Measurements from ENCODE around the gene ZNF385D.

ZNF385D gene

DNA sequence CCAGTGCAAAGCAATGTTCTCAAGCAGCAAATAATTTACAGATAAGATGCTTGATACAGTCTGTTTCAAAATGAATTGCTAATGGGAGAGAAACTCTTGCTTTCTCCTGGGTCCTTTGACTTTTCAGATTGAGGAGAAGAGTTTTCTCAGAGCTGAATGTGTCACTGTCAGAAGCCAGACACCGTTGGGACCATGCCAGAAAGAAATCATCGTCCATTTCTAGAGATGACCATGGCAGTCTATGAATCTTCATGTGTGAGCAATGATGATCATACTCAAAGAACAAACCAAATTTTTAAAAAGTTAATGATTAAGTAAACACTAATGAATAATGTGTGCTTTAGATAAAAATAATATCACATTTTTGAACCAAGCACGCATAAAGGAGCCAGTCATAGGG lies 77.6 kb downstream of the ZNF385D start:
- DNase-seq (ENCODE audit: low read depth) = no peak

- no peak for DNase-seq (ENCODE audit: low read depth)
Observed at GRCh38 chr3:21672303-21672702, 78.7 kb downstream of the ZNF385D start.

- no peak for DNase-seq (ENCODE audit: low read depth)
Observed at GRCh38 chr3:21670386-21670785, 80.6 kb downstream of the ZNF385D start.

DNA sequence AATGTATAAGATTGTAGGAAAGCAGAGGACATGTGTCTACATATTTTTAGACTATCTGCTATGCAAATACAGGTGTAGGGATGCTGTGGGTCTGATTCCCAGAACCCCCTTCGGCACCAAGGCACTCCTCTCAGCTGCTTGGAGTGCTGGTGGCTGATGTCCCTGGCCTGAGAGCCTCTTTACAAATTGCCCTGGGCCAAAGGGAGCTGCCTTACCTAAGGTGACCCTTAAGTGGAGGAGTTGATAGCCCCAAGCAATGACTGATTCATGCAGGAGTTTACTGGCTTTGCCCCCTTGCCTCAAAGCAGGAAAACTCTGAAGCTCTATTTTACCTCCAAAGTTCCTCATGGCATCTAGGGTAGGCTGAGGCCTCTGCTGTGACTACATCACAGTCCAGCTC lies 83.0 kb downstream of the ZNF385D start:
- DNase-seq (ENCODE audit: low read depth) = no peak

GRCh38 chr3:21665444-21666100 lies 85.4 kb downstream of the ZNF385D start:
- DNase-seq (ENCODE audit: low read depth) = no peak

- no peak for DNase-seq (ENCODE audit: low read depth)
Observed at GRCh38 chr3:21664996-21665395, 86.0 kb downstream of the ZNF385D start.

GRCh38 chr3:21662403-21662802 lies 88.6 kb downstream of the ZNF385D start:
- no peak for DNase-seq (ENCODE audit: low read depth)

GRCh38 chr3:21654662-21655061 lies 96.3 kb downstream of the ZNF385D start:
- DNase-seq (ENCODE audit: low read depth) = no peak

- DNase-seq (ENCODE audit: low read depth) = no peak
Observed at GRCh38 chr3:21654241-21654640, 96.8 kb downstream of the ZNF385D start.

- DNase-seq (ENCODE audit: low read depth) = no peak
Observed at GRCh38 chr3:21649519-21649918, 101.5 kb downstream of the ZNF385D start.

- no peak for DNase-seq (ENCODE audit: low read depth)
Observed at GRCh38 chr3:21647961-21648360, 103.0 kb downstream of the ZNF385D start.

DNA sequence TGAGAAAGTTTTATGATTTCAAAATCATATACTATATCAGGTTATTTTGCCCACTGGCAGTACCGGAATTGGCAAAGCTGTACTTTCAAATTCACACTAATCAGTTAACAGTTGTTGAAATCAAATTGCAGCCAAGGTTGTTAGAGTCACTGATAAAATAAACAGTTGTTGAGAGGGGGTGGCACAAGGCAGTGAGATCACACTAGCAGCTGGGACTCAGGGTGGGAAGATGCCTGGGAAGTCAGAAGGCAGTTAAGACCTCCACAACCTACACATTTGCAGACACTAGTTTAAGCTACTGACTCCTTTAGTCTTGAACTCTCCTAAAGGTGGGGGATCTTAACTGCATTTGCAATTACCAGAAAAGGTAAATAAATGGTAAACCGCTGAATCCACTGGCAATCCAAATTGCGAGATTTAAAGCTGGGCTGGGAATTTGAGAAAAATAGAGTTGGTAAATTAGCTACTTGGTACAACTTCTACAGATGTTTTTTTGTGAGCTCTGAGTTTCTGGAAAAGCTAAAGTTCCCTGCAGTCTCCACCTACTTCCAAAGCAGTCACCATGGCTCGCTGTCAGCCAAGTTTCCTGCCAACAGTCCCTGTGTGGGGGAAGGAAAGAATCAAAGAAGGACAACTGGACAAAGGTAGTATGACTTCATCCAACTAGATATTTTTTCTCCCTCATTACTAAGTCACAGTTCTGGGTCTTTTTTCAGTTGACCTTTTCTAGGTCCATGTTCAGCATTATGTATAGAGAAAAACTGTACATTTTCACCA lies 105.7 kb downstream of the ZNF385D start:
- DNase-seq (ENCODE audit: low read depth) = no peak

GRCh38 chr3:21644268-21644667 lies 106.7 kb downstream of the ZNF385D start:
- DNase-seq (ENCODE audit: low read depth) = no peak

GRCh38 chr3:21643752-21644151 lies 107.3 kb downstream of the ZNF385D start:
- DNase-seq (ENCODE audit: low read depth) = no peak

DNA sequence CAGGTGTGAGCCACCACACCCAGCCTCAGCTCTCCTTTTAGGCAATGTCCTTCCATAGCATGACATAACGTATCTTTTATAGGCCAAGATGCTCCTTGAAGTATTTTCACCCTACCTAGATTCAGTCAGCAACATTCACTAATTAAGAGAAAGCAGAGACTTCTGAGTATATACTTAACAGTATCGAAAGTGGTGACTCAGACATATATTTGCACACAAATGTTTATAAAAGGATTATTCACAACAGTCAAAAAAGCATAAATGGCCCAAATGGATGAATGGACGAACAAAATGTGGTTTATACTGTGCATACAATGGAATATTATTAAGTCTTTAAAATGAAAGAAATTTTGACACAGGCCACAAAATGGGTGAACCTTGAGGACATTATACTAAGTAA lies 108.6 kb downstream of the ZNF385D start:
- no peak for DNase-seq (ENCODE audit: low read depth)

- DNase-seq (ENCODE audit: low read depth) = no peak
Observed at GRCh38 chr3:21641959-21642358, 109.1 kb downstream of the ZNF385D start.

DNA sequence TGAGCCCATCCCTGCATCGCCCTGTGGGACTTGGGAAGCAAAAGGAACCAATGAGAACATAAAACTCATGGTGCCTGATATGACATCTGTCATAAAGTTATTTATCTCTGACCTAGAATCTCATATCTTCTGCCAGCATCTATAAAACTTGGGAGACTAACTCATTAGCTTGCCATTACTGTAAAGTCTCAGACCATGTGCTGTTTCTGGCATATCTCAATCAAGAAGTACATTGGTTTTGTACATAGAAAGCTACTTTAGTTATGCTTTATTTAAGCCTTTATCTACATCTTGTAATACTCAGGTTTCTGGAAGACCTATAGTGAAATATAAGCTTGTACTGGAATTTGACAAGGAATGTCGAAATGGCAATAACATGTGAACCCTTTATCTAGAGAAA lies 112.5 kb downstream of the ZNF385D start:
- no peak for DNase-seq (ENCODE audit: low read depth)

DNA sequence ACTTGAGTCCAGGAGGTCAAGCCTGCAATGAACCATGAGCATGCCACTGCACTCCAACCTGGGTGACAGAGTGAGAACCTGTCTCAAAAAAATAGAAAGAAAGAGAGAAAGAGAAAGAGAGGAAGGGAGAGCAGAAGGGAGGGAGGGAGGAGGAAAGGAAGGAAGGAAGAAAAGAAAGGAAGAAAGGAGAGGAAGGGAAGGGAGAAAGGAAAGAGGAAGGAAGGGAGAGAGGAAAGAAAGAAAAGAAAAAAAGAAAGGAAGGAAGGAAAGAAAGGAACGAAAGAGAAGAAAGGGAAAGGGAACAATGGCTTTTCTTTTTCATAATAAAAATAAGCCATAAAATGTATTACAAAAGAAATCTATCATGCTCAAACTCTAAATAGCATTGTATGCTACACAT lies 116.9 kb downstream of the ZNF385D start:
- no peak for DNase-seq (ENCODE audit: low read depth)

GRCh38 chr3:21624524-21624923 lies 126.5 kb downstream of the ZNF385D start:
- DNase-seq (ENCODE audit: low read depth) = no peak

GRCh38 chr3:21621181-21621651 lies 129.8 kb downstream of the ZNF385D start:
- no peak for DNase-seq (ENCODE audit: low read depth)

- no peak for DNase-seq (ENCODE audit: low read depth)
Observed at GRCh38 chr3:21620511-21621155, 130.4 kb downstream of the ZNF385D start.

- DNase-seq (ENCODE audit: low read depth) = no peak
Observed at GRCh38 chr3:21618695-21619094, 132.3 kb downstream of the ZNF385D start.
